ENCODE measurements around the gene WSB1.

WSB1 gene

GRCh38 chr17:27339198-27339835 is 45.4 kb downstream of the WSB1 start:
- no peak for DNase-seq

- no peak for DNase-seq
Measured at GRCh38 chr17:27339836-27340550, 46.1 kb downstream of the WSB1 start.

GRCh38 chr17:27340575-27340974 is 46.7 kb downstream of the WSB1 start:
- no peak for DNase-seq

- DNase-seq, result no peak
Measured at GRCh38 chr17:27341041-27341471, 47.1 kb downstream of the WSB1 start.

- no peak for DNase-seq
Measured at GRCh38 chr17:27342059-27342458, 48.1 kb downstream of the WSB1 start.

- DNase-seq, result no peak
Measured at GRCh38 chr17:27343294-27343693, 49.4 kb downstream of the WSB1 start.

GRCh38 chr17:27343977-27344607 is 50.2 kb downstream of the WSB1 start:
- peak; percentile 26 to 29 for DNase-seq

- no peak for DNase-seq
Measured at GRCh38 chr17:27345141-27345904, 51.4 kb downstream of the WSB1 start.

GRCh38 chr17:27346228-27346899 is 52.5 kb downstream of the WSB1 start:
- DNase-seq, result no peak

GRCh38 chr17:27348196-27348595 is 54.3 kb downstream of the WSB1 start:
- DNase-seq, result peak in 1 of 2 donors; percentile 22

- no peak for DNase-seq
Measured at GRCh38 chr17:27349540-27350021, 55.7 kb downstream of the WSB1 start.

GRCh38 chr17:27351759-27352158 is 57.8 kb downstream of the WSB1 start:
- DNase-seq, result no peak

- DNase-seq, result no peak
Measured at GRCh38 chr17:27352448-27353032, 58.6 kb downstream of the WSB1 start.

- DNase-seq, result no peak
Measured at GRCh38 chr17:27353033-27353460, 59.1 kb downstream of the WSB1 start.

GRCh38 chr17:27353461-27354050 is 59.6 kb downstream of the WSB1 start:
- peak; percentile 95 for DNase-seq

- DNase-seq, result no peak
Measured at GRCh38 chr17:27354051-27354490, 60.2 kb downstream of the WSB1 start.

GRCh38 chr17:27354491-27355081 is 60.7 kb downstream of the WSB1 start:
- peak; percentile 27 to 38 for DNase-seq

GRCh38 chr17:27355419-27355818 is 61.5 kb downstream of the WSB1 start:
- no peak for DNase-seq

GRCh38 chr17:27356091-27356705 is 62.3 kb downstream of the WSB1 start:
- DNase-seq, result no peak

GRCh38 chr17:27357236-27357635 is 63.3 kb downstream of the WSB1 start:
- no peak for DNase-seq

All from inflammatory macrophage (primary cell).